D721Med (cell line): ENCODE measurements around the gene STKLD1.

ENCODE experiments used
- DNase-seq: peaks from one replicate; pipeline ENCODE4 v3.0.0; 2011; ENCODE audit warnings: low spot score; ENCODE audit not compliant: insufficient read length
- FAIRE-seq: peaks from 2 replicates; lab custom pipeline; 2011; peaks lifted over from hg19 to GRCh38; lab: Jason Lieb, UNC
- TF ChIP-seq, protein P1 (sequence below): IDR thresholded peaks from 2 replicates; pipeline ENCODE4 v1.5.1; 2012; ENCODE audit warnings: mild to moderate bottlenecking, control low read depth; ENCODE audit not compliant: insufficient read depth; ENCODE audit errors: missing control alignments

STKLD1 gene

DNA sequence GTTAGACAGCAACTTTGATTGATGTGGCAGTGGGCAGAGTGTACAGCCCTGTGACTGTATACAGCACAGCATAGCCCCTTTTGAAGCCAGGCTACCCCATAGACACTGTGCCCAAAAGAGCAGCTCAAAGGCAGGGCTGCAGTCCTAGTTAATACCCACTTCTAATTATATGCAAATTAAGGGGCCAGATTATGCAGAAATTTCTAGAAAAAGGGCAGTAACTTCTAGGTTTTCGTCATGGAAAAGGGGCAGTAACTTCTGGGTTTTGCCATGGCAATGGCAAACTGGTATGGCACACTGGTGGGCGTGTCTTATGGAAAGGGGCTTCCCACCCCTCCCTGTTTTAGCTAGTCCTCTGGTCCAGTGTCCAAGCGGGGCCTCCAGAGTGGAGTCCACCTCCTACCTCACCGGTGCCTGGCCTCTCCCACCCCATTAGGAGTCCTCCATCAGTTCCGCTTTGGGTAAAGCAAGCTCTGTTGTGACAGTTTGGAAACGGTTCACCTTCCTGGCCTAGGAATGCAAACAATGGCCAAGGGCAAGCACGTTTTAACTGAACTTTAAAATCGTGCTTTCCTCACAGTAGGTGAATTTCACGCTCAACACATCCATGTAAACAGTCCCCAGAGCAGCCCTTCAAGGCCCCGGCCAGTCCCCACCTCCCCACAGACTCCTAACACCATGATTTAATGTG lies 51.6 kb downstream of the STKLD1 start:
- no peak for FAIRE-seq
- DNase-seq, result peak; percentile 16
- TF ChIP-seq, protein P1, sequence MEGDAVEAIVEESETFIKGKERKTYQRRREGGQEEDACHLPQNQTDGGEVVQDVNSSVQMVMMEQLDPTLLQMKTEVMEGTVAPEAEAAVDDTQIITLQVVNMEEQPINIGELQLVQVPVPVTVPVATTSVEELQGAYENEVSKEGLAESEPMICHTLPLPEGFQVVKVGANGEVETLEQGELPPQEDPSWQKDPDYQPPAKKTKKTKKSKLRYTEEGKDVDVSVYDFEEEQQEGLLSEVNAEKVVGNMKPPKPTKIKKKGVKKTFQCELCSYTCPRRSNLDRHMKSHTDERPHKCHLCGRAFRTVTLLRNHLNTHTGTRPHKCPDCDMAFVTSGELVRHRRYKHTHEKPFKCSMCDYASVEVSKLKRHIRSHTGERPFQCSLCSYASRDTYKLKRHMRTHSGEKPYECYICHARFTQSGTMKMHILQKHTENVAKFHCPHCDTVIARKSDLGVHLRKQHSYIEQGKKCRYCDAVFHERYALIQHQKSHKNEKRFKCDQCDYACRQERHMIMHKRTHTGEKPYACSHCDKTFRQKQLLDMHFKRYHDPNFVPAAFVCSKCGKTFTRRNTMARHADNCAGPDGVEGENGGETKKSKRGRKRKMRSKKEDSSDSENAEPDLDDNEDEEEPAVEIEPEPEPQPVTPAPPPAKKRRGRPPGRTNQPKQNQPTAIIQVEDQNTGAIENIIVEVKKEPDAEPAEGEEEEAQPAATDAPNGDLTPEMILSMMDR, result no peak

GRCh38 chr9:133428617-133429101 lies 52.5 kb downstream of the STKLD1 start:
- TF ChIP-seq, protein P1, result no peak
- DNase-seq (peak; percentile 51), FAIRE-seq (no peak)

DNA sequence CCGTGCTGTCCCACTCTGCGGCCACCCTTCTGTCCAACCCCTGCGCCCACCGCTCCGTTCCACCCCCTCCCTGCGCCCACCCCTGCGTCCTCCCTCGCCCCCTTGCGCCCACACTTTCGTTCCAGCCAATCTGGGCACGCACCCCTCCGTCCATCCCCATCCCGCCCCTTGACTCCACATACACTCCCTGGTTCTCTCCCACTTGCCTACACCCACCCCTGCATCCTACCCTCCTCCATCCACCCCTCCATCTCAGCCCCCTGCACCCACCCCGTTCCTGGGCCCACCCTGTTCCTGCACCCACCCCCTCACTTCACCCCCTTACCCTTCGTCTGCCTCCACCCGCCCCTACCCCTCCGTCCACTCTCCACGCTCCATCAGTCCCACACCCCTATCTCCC lies 53.0 kb downstream of the STKLD1 start:
- TF ChIP-seq, protein P1, result no peak
- FAIRE-seq (no peak), DNase-seq (no peak)

DNA sequence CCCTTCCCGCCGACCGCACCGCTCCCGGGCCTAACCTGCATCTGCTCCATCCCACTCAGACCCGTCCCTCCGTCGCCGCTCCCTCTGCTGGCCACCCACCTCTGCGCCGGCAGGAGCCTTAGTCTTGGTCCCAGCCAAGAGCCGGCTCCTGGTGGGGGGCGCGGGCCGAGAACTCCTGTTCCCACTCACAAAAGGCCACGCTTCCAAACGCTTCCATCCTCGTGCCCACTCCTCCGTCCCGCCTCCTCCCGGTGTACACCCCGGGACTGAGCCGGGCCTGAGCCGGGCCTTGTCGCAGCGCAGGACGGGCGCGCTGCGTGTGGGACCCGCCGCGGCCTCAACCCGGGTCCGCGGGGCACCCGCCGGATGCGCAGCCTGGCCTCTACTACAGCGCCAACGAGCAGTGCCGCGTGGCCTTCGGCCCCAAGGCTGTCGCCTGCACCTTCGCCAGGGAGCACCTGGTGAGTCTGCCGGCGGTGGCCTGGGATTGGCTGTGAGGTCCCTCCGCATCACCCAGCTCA lies 53.5 kb downstream of the STKLD1 start:
- FAIRE-seq (no peak), DNase-seq (peak; percentile 46)

DNA sequence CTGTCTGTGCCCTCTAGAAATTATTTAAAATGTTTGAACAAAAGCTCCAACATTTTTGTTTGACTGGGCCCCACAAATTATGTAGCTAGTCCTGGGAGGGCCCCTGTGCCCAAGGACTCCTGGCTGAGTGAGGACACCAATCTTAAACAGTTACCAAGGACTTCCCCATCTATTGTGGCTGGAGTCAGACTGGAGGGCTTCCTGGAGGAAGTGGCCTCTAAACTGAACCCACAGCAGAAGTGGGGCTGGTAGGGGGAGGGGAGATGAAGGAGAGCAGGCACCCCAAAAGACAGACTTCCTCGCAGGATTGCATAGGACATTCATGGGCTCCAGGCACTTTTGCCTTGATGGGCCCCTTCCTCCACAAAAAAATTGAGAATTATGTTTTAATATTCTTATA lies 54.1 kb downstream of the STKLD1 start:
- DNase-seq, result peak; percentile 18
- TF ChIP-seq, protein P1, result no peak
- no peak for FAIRE-seq

More for the DNA sequence above, 53.5 kb downstream of the STKLD1 start:
- TF ChIP-seq, protein P1, result no peak

GRCh38 chr9:133433351-133433843 lies 57.2 kb downstream of the STKLD1 start:
- FAIRE-seq (no peak), DNase-seq (peak; percentile 19)
- TF ChIP-seq, protein P1, result no peak

DNA sequence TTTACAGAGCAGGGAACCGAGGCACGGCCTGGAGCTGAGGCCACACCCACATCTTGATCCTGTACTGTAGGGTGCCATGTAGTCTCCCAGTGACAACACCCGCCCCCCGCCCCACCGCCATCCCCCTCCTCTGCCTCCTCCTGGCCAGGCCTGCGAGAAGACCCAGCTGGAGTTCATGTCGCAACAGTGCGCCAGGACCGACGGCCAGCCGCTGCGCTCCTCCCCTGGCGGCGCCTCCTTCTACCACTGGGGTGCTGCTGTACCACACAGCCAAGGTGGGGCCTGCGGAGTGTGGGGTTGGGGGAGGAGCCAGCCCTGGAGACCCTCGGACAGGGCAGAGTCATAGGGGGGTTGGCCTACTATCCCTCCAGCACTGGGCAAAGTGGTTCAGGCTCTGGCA lies 60.5 kb downstream of the STKLD1 start:
- FAIRE-seq, result no peak
- TF ChIP-seq, protein P1, result no peak
- DNase-seq, result no peak
